ENCODE measurements around the gene RBPJL. TPM values are rescaled to one million over a fixed set of nuclear protein-coding genes. Genes with fewer than 3 reads are reported as not detected.

The RBPJL gene
- total RNA-seq, 1 experiment from 2014 or later: not detected

GRCh38 chr20:45288860-45289259 is 17.8 kb upstream of the RBPJL start:
- H3K9me3 ChIP-seq (ENCODE audit: low read depth, low read length, poor library complexity, severe bottlenecking): no peaks in the 10 kb centered on the region
- POLR2A ChIA-PET (ENCODE audit: low non-redundant PET): no interaction called here
- BruUV-seq (replicated peaks): no TSS peak
- DNase-seq (ENCODE audit: low spot score): no peak
- no peak overlapping the region for H3K27ac ChIP-seq (ENCODE audit: low read depth, low read length, poor library complexity, severe bottlenecking)
- peaks cover 9% of the 10 kb centered on the region for H3K27me3 ChIP-seq (replicated peaks; ENCODE audit: insufficient read depth, low read depth, low read length, poor library complexity)
- peaks cover 9% of the 10 kb centered on the region for H3K4me1 ChIP-seq (ENCODE audit: insufficient read depth, low read length, poor library complexity, severe bottlenecking)
- no peaks in the 10 kb centered on the region for H3K36me3 ChIP-seq (ENCODE audit: insufficient read depth, low read length, poor library complexity, severe bottlenecking)
- no peak overlapping the region for H3K4me3 ChIP-seq (ENCODE audit: low read depth, low read length, poor library complexity, severe bottlenecking)
- intact Hi-C loops (cut with micrococcal nuclease; ENCODE audit: unreplicated experiment): no loop called here
- CTCF ChIA-PET: no interaction called here
- no peak for TF ChIP-seq EZH2 (IDR thresholded peaks at IDR 0.05; ENCODE audit: borderline replicate concordance, low read depth, low read length, poor library complexity, severe bottlenecking)
- TF ChIP-seq, protein P1, sequence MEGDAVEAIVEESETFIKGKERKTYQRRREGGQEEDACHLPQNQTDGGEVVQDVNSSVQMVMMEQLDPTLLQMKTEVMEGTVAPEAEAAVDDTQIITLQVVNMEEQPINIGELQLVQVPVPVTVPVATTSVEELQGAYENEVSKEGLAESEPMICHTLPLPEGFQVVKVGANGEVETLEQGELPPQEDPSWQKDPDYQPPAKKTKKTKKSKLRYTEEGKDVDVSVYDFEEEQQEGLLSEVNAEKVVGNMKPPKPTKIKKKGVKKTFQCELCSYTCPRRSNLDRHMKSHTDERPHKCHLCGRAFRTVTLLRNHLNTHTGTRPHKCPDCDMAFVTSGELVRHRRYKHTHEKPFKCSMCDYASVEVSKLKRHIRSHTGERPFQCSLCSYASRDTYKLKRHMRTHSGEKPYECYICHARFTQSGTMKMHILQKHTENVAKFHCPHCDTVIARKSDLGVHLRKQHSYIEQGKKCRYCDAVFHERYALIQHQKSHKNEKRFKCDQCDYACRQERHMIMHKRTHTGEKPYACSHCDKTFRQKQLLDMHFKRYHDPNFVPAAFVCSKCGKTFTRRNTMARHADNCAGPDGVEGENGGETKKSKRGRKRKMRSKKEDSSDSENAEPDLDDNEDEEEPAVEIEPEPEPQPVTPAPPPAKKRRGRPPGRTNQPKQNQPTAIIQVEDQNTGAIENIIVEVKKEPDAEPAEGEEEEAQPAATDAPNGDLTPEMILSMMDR (conservative IDR thresholded peaks at IDR 0.05; ENCODE audit: low read depth, low read length): no peak

DNA sequence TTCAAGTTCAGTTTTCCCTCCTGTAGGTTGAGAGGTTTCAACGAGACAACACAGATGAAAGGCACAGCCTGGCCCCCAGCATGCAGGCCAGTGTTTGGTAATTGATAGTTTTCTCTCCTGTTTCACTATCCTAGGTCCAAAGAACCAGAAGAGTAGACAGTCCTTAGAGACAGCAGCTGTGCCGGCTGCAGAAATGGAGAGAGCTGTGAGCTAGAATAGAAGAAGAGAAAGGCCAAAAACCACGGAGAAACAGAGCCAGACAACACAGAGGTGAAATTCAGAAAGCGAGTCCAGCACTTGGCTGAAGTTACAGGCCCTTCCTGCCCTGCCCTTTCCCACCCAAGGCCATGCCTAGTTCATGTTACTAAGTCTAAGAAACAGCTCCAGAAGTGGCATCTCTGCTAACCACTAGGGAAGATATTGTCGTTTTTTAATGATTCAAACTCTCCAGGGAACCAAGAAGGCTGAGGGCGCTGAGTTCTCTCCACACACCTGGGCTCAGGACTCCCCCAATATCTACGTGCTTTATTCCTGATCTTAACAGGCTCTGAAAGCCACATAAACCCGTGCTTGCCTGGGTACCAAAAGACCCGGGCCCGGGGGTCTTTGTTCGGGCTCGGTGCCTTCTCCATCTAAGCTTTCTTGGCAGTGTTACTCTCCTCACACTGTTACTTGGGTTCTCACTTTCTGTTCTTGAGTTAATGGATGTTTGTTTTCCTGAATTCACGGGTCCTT is 16.5 kb upstream of the RBPJL start:
- no peak for TF ChIP-seq EZH2 (IDR thresholded peaks at IDR 0.05; ENCODE audit: borderline replicate concordance, low read depth, low read length, poor library complexity, severe bottlenecking)
- TF ChIP-seq, protein P1 (conservative IDR thresholded peaks at IDR 0.05; ENCODE audit: low read depth, low read length): no peak
- intact Hi-C loops (cut with micrococcal nuclease; ENCODE audit: unreplicated experiment): loop anchor here (5.0 kb wide), 1 partner anchor 278 kb away; no protein-coding TSS in a partner anchor
- Histone ChIP-seq H3K4me1 (ENCODE audit: insufficient read depth, low read length, poor library complexity, severe bottlenecking) (peaks cover 9% of the 10 kb centered on the region), H3K27ac (ENCODE audit: low read depth, low read length, poor library complexity, severe bottlenecking) (no peak overlapping the region), H3K4me3 (ENCODE audit: low read depth, low read length, poor library complexity, severe bottlenecking) (no peak overlapping the region), H3K36me3 (ENCODE audit: insufficient read depth, low read length, poor library complexity, severe bottlenecking) (no peaks in the 10 kb centered on the region), H3K9me3 (ENCODE audit: low read depth, low read length, poor library complexity, severe bottlenecking) (no peaks in the 10 kb centered on the region), H3K27me3 (replicated peaks; ENCODE audit: insufficient read depth, low read depth, low read length, poor library complexity) (peaks cover 9% of the 10 kb centered on the region)
- ChIA-PET CTCF (interaction anchor here (0.9 to 1.8 kb wide), 7 partner anchors 22 to 279 kb away, joined by 3 to 16 read pairs (median 5); no protein-coding TSS in a partner anchor), POLR2A (ENCODE audit: low non-redundant PET) (interaction anchor here (0.5 kb wide), 1 partner anchor 249 kb away, joined by 4 read pairs; no protein-coding TSS in a partner anchor)
- DNase-seq (ENCODE audit: low spot score): no peak
- BruUV-seq (replicated peaks): no TSS peak

GRCh38 chr20:45290677-45291355 is 15.8 kb upstream of the RBPJL start:
- H3K36me3 ChIP-seq (ENCODE audit: insufficient read depth, low read length, poor library complexity, severe bottlenecking): no peaks in the 10 kb centered on the region
- intact Hi-C loops (cut with micrococcal nuclease; ENCODE audit: unreplicated experiment): loop anchor here (1.0 to 5.0 kb wide), 2 partner anchors 247 to 279 kb away; no protein-coding TSS in a partner anchor
- no peak overlapping the region for H3K27ac ChIP-seq (ENCODE audit: low read depth, low read length, poor library complexity, severe bottlenecking)
- POLR2A ChIA-PET (ENCODE audit: low non-redundant PET): interaction anchor here (0.5 kb wide), 1 partner anchor 250 kb away, joined by 4 read pairs; no protein-coding TSS in a partner anchor
- no peaks in the 10 kb centered on the region for H3K9me3 ChIP-seq (ENCODE audit: low read depth, low read length, poor library complexity, severe bottlenecking)
- peaks cover 9% of the 10 kb centered on the region for H3K27me3 ChIP-seq (replicated peaks; ENCODE audit: insufficient read depth, low read depth, low read length, poor library complexity)
- peak; percentile 90 for DNase-seq (ENCODE audit: low spot score)
- H3K4me3 ChIP-seq (ENCODE audit: low read depth, low read length, poor library complexity, severe bottlenecking): no peak overlapping the region
- CTCF ChIA-PET: interaction anchor here (0.5 to 1.8 kb wide), 9 partner anchors 10 to 280 kb away, joined by 3 to 16 read pairs (median 5); no protein-coding TSS in a partner anchor
- BruUV-seq (replicated peaks): no TSS peak
- no peak for TF ChIP-seq EZH2 (IDR thresholded peaks at IDR 0.05; ENCODE audit: borderline replicate concordance, low read depth, low read length, poor library complexity, severe bottlenecking)
- TF ChIP-seq, protein P1 (conservative IDR thresholded peaks at IDR 0.05; ENCODE audit: low read depth, low read length): peak; percentile 93
- H3K4me1 ChIP-seq (ENCODE audit: insufficient read depth, low read length, poor library complexity, severe bottlenecking): peaks cover 9% of the 10 kb centered on the region

Measured in A673 (cell line).